GM18505 (cell line): ENCODE data around the gene CACNA1F.

ENCODE experiments used
- ATAC-seq: cut with Tn5 transposase; IDR thresholded peaks from one replicate; pipeline ENCODE4 v1.9.1; 2021; ENCODE audit not compliant: unreplicated experiment
- POLR2A ChIP-seq: IDR thresholded peaks from 4 replicates; pipeline ENCODE4 v1.6.1; 2011; ENCODE audit warnings: borderline replicate concordance; ENCODE audit not compliant: insufficient read depth, insufficient read length; ENCODE audit errors: extremely low read depth

The CACNA1F gene

DNA sequence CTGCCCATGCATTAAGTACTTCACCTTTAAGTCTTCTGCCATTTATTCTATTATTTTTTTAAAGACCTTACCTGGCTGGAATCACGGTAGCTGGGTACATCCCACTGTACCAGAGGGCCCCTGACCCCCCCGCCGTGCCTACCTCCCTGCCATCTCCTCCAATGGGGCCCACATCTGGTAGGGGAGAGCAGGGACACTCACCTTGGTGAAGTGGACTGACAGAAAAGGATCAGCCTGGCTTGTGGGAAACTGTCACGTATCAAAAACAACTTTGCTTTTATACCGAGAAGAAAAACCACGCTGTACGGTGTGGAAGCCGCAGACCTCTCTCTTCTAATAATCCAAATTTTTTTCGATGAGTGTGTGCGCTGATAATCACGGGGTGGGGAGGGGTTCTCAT, 31.3 kb upstream of the CACNA1F start, which contains the start of gene FOXP3:
Gene FOXP3 (minus strand): TSS at position 251 of the 400 bp plus-strand sequence. CDS start 6,205 bp downstream, outside the sequence.
- TF ChIP-seq POLR2A: no peak
- ATAC-seq: no peak

DNA sequence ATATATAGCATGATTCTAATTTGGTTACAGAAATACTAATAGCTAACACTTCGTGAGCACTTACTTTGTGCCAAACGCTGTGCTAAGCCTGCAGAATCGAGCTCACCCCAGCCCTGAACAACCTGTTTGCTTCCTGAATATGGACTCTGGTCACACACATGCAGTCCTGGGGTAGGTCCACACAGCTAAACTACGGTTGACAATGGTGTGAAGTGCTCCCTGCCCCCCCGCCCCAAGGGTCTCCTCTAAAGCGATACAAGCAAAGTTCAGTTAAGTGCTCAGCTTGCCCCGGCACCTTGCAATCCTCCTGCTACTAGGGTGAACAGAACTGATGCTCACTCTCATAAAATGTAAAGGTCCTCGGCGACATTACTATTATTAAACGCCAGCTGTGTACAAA, 30.5 kb upstream of the CACNA1F start:
- no peak for ATAC-seq
- no peak for TF ChIP-seq POLR2A

DNA sequence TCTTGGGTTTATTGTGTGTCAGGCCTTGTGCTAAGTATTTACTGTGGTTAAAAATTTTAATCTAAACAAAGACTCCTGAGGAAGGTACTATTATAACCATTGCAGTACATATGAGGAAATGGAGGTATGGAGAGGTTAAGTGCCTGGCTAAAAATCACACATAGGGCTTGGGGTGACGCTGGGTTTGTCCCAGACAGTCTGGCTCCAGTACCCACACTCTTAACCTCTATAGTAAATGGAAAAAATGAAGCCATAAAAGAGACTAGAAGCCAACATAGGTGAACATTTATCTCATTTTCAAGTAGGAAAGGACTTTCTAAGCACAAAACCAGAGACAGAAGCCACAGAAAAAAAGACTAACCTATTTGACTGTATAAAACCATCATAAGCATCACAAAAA, 29.5 kb upstream of the CACNA1F start:
- ATAC-seq: no peak
- TF ChIP-seq POLR2A: no peak

DNA sequence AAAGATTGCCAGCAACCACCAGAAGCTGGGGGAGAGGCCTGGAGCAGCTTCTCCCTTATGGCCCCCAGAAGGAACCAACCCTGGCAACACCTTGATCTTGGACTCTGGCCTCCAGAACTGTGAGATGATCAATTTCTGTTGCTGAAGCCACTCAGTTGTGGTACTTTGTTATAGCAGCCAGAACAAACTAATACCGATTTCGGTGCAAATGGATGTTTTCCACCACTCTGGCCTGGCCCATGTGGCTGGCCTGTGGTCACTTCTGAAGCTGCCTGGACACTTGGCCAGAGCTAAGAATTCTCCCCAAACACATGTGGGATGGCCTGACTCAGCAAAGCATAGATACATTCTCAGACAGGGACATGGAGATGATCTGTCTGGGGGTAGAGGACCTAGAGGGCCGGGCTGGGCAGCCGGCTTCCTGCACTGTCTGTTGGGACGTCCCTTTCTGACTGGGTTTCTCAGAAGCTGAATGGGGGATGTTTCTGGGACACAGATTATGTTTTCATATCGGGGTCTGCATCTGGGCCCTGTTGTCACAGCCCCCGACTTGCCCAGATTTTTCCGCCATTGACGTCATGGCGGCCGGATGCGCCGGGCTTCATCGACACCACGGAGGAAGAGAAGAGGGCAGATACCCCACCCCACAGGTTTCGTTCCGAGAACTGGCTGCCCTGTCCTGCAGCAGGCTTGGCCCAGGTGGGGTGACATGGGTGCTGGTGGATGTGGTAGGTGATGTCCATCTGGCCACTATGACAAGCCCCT, 27.3 kb upstream of the CACNA1F start:
- TF ChIP-seq POLR2A: no peak
- no peak for ATAC-seq

DNA sequence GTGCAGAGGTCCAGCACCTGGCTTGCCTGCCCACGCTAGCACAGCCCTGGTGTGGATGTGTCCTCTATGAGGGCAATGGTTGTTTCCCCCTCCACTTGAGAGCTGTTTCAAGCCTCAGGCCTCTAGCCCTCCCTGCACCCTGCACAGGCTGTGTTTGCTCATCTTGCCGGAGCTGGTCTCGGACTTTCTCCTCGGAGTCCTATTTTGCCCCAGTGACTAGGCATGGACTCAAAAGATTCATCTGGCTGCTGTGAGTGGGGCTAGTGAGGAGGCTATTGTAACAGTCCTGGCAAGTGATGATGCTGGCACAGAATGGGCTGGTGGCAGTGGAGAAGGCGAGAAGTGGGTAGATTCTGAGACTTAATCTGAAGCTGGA, 25.6 kb upstream of the CACNA1F start:
- ATAC-seq: no peak
- no peak for TF ChIP-seq POLR2A

DNA sequence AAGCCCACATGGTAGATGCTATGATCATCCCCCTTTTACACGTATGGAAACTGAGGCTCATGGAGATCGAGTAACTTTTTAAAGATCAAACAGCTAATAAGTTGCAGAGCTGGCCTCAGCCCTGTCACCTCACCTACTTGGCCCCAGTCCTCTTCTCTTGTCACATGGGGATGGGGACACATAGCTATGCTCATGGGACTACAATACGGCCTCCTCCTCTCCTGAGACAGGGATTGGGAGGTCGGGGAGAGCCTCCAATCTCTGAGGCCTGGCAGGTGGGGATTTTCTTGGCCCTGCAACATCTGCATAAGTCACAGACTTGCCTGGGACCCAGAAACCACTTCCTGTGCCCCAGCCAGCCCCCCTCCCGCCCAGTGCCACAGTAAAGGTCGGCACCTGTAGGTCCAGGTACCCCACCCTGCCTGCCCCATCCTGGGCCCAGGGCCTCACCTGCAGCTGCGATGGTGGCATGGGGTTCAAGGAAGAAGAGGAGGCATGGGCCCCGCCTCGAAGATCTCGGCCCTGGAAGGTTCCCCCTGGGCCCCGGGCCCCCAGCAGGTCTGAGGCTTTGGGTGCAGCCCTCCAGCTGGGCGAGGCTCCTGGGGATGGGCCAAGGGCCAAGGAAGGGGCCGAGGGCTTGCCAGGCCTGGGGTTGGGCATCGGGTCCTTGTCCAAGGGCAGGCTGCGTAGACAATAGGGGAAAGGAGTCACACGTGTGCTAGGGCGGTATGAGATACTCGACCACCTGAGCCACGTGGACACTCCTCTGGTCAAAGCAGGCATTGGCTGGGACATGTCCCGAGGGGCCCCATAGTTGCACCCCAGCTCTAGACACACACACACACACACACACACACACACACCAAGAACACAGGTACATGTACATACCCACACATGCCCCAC, 25.0 kb upstream of the CACNA1F start:
- TF ChIP-seq POLR2A: no peak
- ATAC-seq: no peak

DNA sequence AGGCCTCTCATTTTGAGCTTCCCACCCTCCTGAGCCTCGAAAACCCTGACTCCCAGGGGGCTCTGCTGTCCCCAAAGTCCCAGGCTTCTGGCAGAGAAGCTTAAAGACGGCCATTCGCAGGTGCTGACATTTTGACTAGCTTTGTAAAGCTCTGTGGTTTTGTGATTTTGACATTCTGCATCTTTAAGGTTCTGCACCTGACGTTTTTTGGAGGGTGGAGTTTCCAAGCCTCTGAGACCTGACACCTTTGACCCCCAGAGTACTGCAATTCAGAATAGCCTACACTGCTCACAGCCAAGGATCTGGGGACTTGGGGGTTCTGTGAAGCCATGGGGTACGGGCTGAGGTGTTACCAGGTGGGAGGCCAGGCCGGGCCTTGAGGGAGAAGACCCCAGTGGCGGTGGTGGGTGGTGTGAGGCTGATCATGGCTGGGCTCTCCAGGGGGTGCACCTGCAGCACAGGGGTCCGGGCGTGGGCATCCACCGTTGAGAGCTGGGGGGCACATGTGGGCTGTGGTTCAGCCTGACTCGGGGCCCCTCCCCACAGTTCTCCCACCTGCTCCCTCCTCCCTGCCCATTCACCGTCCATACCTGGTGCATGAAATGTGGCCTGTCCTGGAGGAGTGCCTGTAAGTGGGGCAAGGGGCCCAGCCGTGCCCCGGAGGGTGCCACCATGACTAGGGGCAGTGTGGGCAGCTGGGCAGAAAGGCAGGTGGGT, 24.1 kb upstream of the CACNA1F start:
- TF ChIP-seq POLR2A: no peak
- no peak for ATAC-seq

DNA sequence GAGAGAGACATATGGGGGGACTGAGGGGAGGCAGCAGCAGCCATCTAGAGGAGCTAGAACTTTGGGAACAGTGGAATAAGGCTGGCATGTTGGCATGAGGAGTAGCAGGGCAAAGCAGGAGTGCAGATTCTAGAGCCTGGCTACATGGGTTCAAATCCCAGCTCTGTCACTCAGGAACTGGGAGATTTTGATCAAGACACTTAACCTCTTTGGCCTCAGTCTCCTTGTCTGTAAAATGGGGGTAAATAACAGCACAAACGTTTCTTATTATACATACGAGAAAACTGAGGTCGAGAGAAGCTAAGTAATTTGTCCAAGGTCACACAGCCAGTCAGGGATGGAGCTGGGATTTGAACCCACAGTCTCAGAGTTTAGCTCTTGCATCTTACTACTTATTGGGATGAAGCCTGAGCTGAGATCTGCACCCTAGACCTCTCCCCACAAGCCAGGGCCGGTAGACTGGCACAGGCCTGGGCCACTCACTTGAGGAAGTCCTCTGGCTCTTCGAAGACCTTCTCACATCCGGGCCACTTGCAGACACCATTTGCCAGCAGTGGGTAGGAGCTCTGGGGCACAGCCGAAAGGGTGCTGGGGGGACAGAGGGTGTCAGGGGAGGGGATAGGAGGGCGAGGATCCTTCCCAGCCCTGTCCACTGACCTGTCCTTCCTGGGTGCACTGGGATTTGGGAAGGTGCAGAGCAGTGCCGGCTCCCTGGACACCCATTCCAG, 23.3 kb upstream of the CACNA1F start:
- no peak for ATAC-seq
- no peak for TF ChIP-seq POLR2A

DNA sequence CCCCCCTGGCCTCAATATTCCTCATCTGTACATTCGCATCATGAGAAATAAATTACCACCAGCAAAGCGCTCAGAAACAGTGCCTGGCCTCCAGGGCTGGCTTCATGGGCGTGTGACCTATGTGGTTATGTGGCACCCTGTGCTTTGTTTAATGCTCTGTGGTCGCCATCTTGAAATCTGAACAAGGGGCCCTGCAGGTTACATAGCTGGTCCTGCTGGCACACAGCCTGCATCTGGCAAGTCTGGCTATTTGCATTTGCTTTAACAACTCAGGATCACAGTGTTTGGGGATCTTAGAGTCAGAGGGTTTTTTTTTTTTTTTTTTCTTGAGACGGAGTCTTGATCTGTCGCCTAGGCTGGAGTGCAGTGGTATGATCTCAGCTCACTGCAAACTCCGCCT, 21.5 kb upstream of the CACNA1F start:
- TF ChIP-seq POLR2A: no peak
- no peak for ATAC-seq

DNA sequence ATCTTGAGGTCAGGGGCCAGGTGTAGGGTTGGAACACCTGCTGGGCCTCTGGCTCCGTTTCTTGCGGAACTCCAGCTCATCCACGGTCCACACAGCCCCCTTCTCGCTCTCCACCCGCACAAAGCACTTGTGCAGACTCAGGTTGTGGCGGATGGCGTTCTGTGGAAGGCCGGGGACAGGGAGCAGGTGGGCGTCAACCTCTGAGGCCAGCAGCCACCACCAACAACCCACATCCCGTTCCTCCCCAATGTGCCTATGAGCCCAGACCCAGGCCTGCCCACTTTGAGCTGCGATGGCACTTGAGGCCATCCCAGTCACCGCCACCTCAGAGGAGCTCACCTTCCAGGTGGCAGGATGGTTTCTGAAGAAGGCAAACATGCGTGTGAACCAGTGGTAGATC, 18.2 kb upstream of the CACNA1F start:
- no peak for TF ChIP-seq POLR2A
- no peak for ATAC-seq

DNA sequence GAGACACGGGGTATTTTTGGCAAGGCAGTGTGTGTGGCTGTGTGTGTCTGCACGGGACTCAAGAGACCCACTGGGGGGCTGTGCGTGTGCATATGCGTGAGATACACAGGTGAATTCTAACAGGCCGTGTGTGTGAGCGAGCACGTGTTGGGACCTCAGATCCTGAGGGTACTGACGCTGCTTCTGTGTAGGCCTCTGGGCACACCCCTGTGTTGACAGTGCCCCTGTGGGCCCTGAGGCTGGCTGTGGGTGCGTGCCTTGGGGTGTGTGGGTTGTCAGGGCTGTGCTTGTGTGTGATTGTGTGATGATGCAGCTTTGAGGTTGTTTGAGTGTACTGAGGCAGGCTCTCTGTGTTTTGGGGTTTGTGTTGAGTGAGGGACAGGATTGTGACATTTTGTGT, 17.4 kb upstream of the CACNA1F start:
- no peak for TF ChIP-seq POLR2A
- no peak for ATAC-seq

DNA sequence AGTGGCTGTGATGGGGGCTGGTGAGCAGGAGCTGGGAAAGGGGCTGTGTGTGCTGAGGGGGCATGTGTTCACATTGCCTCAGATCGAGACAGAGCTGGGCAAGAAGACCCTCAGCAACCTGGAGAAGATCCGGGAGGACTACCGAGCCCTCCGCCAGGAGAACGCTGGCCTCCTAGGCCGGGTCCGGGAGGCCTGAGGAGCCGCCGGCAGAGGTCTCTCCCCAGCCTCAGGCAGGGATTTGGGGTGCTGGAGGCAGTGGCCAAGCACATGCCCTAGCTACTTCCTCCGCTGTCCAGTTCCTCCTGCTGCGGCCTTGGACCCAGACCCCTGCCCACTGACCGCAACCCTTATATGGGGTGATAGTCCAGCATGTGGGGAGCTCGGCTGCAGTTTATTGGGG, 16.9 kb upstream of the CACNA1F start:
- no peak for ATAC-seq
- no peak for TF ChIP-seq POLR2A

DNA sequence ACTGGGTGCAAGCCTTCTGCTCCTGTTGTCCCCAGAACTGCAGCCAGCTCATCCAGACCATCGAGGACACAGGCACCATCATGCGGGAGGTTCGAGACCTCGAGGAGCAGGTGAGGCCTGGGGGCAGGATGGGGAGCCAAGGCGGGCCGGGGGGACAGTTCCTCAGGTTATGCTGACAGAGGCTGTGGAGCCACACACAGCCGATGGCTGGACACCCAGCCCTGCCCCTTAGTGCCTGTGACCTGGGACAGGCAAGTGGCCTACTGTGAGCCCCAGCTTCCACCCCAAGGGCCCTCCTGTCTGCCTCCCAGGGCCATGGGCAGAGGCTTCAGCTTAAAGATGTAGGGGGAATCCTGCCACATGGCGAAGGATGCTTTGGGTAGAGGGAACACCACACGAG, 16.5 kb upstream of the CACNA1F start:
- ATAC-seq: no peak
- no peak for TF ChIP-seq POLR2A
